ENCODE data around the gene PREP.

The PREP gene

GRCh38 chr6:105308840-105309239 is 94.0 kb downstream of the PREP start:
- Histone ChIP-seq H3K27ac (ENCODE audit: low read depth, low read length) (no peak overlapping the region), H3K9ac (ENCODE audit: low read length) (no peak overlapping the region), H3K4me3 (ENCODE audit: low read depth, low read length) (no peak overlapping the region), H3K36me3 (ENCODE audit: control insufficient read depth, insufficient read depth, low read length) (0 out of 2 replicates have a peak, but pooled peaks cover 4% of the 10 kb centered on the region), H3K9me3 (ENCODE audit: control insufficient read depth, insufficient read depth, low read depth, low read length) (no peaks in the 10 kb centered on the region), H3K27me3 (ENCODE audit: control insufficient read depth, insufficient read depth, low read length) (no peaks in the 10 kb centered on the region), H3K4me1 (ENCODE audit: control insufficient read depth, insufficient read depth, low read length) (peaks cover 7% of the 10 kb centered on the region; the same call in 1 of the 2 replicates)

GRCh38 chr6:105305521-105305920 is 97.4 kb downstream of the PREP start:
- no peaks in the 10 kb centered on the region for H3K9me3 ChIP-seq (ENCODE audit: control insufficient read depth, insufficient read depth, low read depth, low read length)
- no peak overlapping the region for H3K27ac ChIP-seq (ENCODE audit: low read depth, low read length)
- H3K27me3 ChIP-seq (ENCODE audit: control insufficient read depth, insufficient read depth, low read length) = no peaks in the 10 kb centered on the region
- peaks cover 9% of the 10 kb centered on the region; the same call in 1 of the 2 replicates for H3K36me3 ChIP-seq (ENCODE audit: control insufficient read depth, insufficient read depth, low read length)
- peaks cover 7% of the 10 kb centered on the region; the same call in 1 of the 2 replicates for H3K4me1 ChIP-seq (ENCODE audit: control insufficient read depth, insufficient read depth, low read length)
- no peak overlapping the region for H3K4me3 ChIP-seq (ENCODE audit: low read depth, low read length)
- no peak overlapping the region for H3K9ac ChIP-seq (ENCODE audit: low read length)

DNA sequence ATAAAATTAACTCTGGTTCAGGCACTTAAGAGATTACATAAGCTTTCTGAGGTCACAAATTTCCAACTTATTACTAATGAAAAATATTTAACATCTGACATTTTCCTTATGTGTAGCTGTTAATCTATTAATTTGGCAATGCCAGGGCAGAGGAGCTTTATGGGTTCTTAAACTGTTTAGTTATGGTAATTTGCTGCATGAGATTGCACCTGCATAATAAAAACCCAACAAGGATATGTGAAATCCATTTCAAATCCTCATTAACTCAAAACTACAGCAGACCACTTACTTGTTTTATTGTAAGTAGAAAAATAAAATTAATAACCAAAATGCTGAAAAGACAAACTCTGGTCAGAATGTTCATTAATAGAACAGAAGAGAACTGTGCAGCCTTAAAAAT is 98.1 kb downstream of the PREP start:
- no peak overlapping the region for H3K27ac ChIP-seq (ENCODE audit: low read depth, low read length)
- no peak overlapping the region for H3K4me3 ChIP-seq (ENCODE audit: low read depth, low read length)

GRCh38 chr6:105304366-105304765 is 98.5 kb downstream of the PREP start:
- Histone ChIP-seq H3K27me3 (ENCODE audit: control insufficient read depth, insufficient read depth, low read length) (no peaks in the 10 kb centered on the region), H3K9ac (ENCODE audit: low read length) (no peak overlapping the region), H3K36me3 (ENCODE audit: control insufficient read depth, insufficient read depth, low read length) (peaks cover 9% of the 10 kb centered on the region; the same call in 1 of the 2 replicates), H3K4me1 (ENCODE audit: control insufficient read depth, insufficient read depth, low read length) (peaks cover 7% of the 10 kb centered on the region; the same call in 1 of the 2 replicates), H3K9me3 (ENCODE audit: control insufficient read depth, insufficient read depth, low read depth, low read length) (no peaks in the 10 kb centered on the region), H3K4me3 (ENCODE audit: low read depth, low read length) (no peak overlapping the region), H3K27ac (ENCODE audit: low read depth, low read length) (no peak overlapping the region)

More for the DNA sequence above, 98.1 kb downstream of the PREP start:
- Histone ChIP-seq H3K9ac (ENCODE audit: low read length) (no peak overlapping the region), H3K4me1 (ENCODE audit: control insufficient read depth, insufficient read depth, low read length) (peaks cover 7% of the 10 kb centered on the region; the same call in 1 of the 2 replicates), H3K36me3 (ENCODE audit: control insufficient read depth, insufficient read depth, low read length) (peaks cover 9% of the 10 kb centered on the region; the same call in 1 of the 2 replicates), H3K9me3 (ENCODE audit: control insufficient read depth, insufficient read depth, low read depth, low read length) (no peaks in the 10 kb centered on the region), H3K27me3 (ENCODE audit: control insufficient read depth, insufficient read depth, low read length) (no peaks in the 10 kb centered on the region)

DNA sequence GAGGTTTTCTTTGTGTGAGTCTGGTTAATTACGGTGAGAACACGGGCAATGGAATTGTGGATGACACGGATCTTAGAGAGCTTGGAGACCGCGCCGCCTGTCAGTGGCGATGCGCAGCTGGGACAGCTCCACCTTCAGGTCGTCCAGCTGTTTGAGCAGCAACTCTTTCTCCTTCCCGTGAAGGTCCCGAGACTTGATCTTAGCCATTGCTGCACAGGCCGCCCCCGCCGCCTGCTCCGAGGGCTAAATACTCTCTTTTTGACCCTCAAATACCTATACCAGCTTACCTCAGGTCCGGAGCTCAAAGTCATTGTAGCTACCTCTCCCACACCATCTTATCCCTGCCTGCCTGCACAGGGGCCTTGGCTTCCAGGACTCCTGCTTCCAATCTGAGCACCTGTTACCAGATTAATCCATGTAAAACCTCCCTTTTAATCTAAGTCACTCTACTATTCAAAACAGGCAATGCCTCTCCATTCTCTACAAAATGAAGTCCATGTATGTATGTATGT is 100.2 kb downstream of the PREP start:
- no peaks in the 10 kb centered on the region for H3K27me3 ChIP-seq (ENCODE audit: control insufficient read depth, insufficient read depth, low read length)
- H3K9me3 ChIP-seq (ENCODE audit: control insufficient read depth, insufficient read depth, low read depth, low read length) = no peaks in the 10 kb centered on the region
- H3K4me3 ChIP-seq (ENCODE audit: low read depth, low read length) = no peak overlapping the region
- H3K4me1 ChIP-seq (ENCODE audit: control insufficient read depth, insufficient read depth, low read length) = peaks cover 7% of the 10 kb centered on the region; the same call in 1 of the 2 replicates
- no peak overlapping the region for H3K27ac ChIP-seq (ENCODE audit: low read depth, low read length)
- H3K36me3 ChIP-seq (ENCODE audit: control insufficient read depth, insufficient read depth, low read length) = peaks cover 6% of the 10 kb centered on the region; the same call in 1 of the 2 replicates
- H3K9ac ChIP-seq (ENCODE audit: low read length) = no peak overlapping the region

DNA sequence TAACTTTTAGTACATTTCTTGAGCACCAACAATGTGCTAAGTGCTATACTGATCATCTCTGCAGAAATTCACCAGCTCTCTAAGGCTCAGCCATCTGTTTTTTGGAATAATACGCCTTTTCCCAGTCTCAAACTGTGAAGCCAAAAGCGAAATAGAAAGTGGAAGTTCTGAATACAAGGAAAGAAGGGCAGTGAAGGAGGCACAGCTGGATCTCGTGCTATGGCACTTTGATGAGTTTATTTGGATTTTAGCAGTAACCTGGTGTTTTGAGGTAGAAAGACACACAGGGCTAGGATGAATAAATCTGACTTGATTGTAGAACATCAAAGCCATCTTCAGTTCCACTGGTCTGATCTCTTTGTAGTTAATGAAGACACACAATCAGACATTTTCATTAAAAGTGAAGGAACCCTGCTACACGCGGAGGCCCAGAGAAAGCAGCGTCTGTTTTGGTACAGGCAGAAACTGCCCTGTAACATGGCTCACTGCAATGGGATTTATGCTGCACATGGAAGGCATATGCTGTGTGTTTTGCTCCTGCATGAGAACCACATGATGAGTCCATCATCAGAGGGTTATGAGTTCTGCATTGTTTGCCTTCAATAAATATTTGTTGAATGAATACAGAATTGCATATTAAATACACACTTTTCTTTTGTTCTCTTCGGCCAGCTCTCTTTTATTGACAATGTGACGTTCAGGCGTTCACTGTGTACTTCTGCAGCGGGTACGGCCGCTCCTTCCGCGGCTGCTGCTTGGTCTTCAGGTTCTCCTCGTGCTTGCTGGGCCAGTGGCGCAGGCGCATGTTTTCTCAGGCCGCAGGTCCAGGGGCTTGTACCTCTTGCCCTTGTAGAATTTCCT is 100.9 kb downstream of the PREP start:
- Histone ChIP-seq H3K36me3 (ENCODE audit: control insufficient read depth, insufficient read depth, low read length) (peaks cover 6% of the 10 kb centered on the region; the same call in 1 of the 2 replicates), H3K27ac (ENCODE audit: low read depth, low read length) (no peak overlapping the region), H3K4me3 (ENCODE audit: low read depth, low read length) (no peak overlapping the region), H3K4me1 (ENCODE audit: control insufficient read depth, insufficient read depth, low read length) (peaks cover 7% of the 10 kb centered on the region; the same call in 1 of the 2 replicates), H3K9me3 (ENCODE audit: control insufficient read depth, insufficient read depth, low read depth, low read length) (no peaks in the 10 kb centered on the region), H3K27me3 (ENCODE audit: control insufficient read depth, insufficient read depth, low read length) (no peaks in the 10 kb centered on the region), H3K9ac (ENCODE audit: low read length) (no peak overlapping the region)

DNA sequence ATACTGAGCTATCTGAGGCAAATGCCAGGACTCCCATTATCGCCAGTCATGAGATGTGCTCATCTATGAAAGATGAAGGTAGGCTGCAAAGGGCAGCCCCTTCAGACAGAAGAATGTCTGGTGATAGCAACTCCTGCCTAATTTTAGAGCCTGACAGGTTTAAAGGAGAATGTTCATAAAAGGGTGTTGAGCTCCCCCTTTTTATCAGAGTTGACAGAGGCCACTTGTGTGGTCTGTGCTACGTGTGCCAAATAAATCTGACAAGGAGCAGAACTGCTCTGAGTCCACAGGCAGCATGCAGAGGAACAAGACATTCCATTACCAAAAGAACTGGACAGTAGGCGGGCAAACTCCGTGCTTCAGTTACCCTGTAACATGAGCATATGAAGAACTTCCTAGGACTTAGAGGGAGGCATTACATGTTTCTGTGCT is 101.8 kb downstream of the PREP start:
- Histone ChIP-seq H3K27ac (ENCODE audit: low read depth, low read length) (no peak overlapping the region), H3K27me3 (ENCODE audit: control insufficient read depth, insufficient read depth, low read length) (no peaks in the 10 kb centered on the region), H3K4me1 (ENCODE audit: control insufficient read depth, insufficient read depth, low read length) (peaks cover 7% of the 10 kb centered on the region; the same call in 1 of the 2 replicates)

GRCh38 chr6:105300090-105300489 is 102.8 kb downstream of the PREP start:
- peaks cover 4% of the 10 kb centered on the region; the same call in 1 of the 2 replicates for H3K4me1 ChIP-seq (ENCODE audit: control insufficient read depth, insufficient read depth, low read length)
- H3K27me3 ChIP-seq (ENCODE audit: control insufficient read depth, insufficient read depth, low read length) = no peaks in the 10 kb centered on the region
- no peaks in the 10 kb centered on the region for H3K9me3 ChIP-seq (ENCODE audit: control insufficient read depth, insufficient read depth, low read depth, low read length)
- H3K36me3 ChIP-seq (ENCODE audit: control insufficient read depth, insufficient read depth, low read length) = peaks cover 6% of the 10 kb centered on the region; the same call in 1 of the 2 replicates
- no peak overlapping the region for H3K27ac ChIP-seq (ENCODE audit: low read depth, low read length)
- no peak overlapping the region for H3K4me3 ChIP-seq (ENCODE audit: low read depth, low read length)
- H3K9ac ChIP-seq (ENCODE audit: low read length) = no peak overlapping the region

More for the DNA sequence above, 101.8 kb downstream of the PREP start:
- H3K9me3 ChIP-seq (ENCODE audit: control insufficient read depth, insufficient read depth, low read depth, low read length) = no peaks in the 10 kb centered on the region
- peaks cover 6% of the 10 kb centered on the region; the same call in 1 of the 2 replicates for H3K36me3 ChIP-seq (ENCODE audit: control insufficient read depth, insufficient read depth, low read length)
- H3K9ac ChIP-seq (ENCODE audit: low read length) = no peak overlapping the region
- H3K4me3 ChIP-seq (ENCODE audit: low read depth, low read length) = no peak overlapping the region

- no peak overlapping the region for H3K27ac ChIP-seq (ENCODE audit: low read depth, low read length)
Measured at GRCh38 chr6:105294129-105294528, 108.8 kb downstream of the PREP start.

GRCh38 chr6:105292689-105293339 is 110.1 kb downstream of the PREP start:
- no peak overlapping the region for H3K27ac ChIP-seq (ENCODE audit: low read depth, low read length)
- H3K4me3 ChIP-seq (ENCODE audit: low read depth, low read length) = no peak overlapping the region
- no peak overlapping the region for H3K9ac ChIP-seq (ENCODE audit: low read length)
- H3K36me3 ChIP-seq (ENCODE audit: control insufficient read depth, insufficient read depth, low read length) = peaks cover 5% of the 10 kb centered on the region
- H3K9me3 ChIP-seq (ENCODE audit: control insufficient read depth, insufficient read depth, low read depth, low read length) = 0 out of 2 replicates have a peak, but pooled peaks cover 5% of the 10 kb centered on the region
- H3K4me1 ChIP-seq (ENCODE audit: control insufficient read depth, insufficient read depth, low read length) = no peaks in the 10 kb centered on the region
- no peaks in the 10 kb centered on the region for H3K27me3 ChIP-seq (ENCODE audit: control insufficient read depth, insufficient read depth, low read length)

More at GRCh38 chr6:105294129-105294528, 108.8 kb downstream of the PREP start:
- 0 out of 2 replicates have a peak, but pooled peaks cover 5% of the 10 kb centered on the region for H3K9me3 ChIP-seq (ENCODE audit: control insufficient read depth, insufficient read depth, low read depth, low read length)
- H3K9ac ChIP-seq (ENCODE audit: low read length) = no peak overlapping the region
- no peak overlapping the region for H3K4me3 ChIP-seq (ENCODE audit: low read depth, low read length)
- no peaks in the 10 kb centered on the region for H3K27me3 ChIP-seq (ENCODE audit: control insufficient read depth, insufficient read depth, low read length)
- H3K36me3 ChIP-seq (ENCODE audit: control insufficient read depth, insufficient read depth, low read length) = no peaks in the 10 kb centered on the region
- H3K4me1 ChIP-seq (ENCODE audit: control insufficient read depth, insufficient read depth, low read length) = no peaks in the 10 kb centered on the region
